Heart left ventricle (tissue), 13 donors: Measurements from ENCODE around the gene PEAK1.

ENCODE experiments used
- CTCF ChIP-seq, 12 donors: fragments of 200-600 bp; sonication (generic) in 4 of 12; IDR thresholded peaks; one replicate each; pipeline versions ENCODE4 v1.5.0 to v1.8.0; 2018 to 2022; ENCODE audit warnings: antibody characterized with exemption in 12 of 12, mild to moderate bottlenecking in 5 of 12
- POLR2A ChIP-seq, 2 donors: fragments of 450-650 bp; IDR thresholded peaks; one replicate each; pipeline ENCODE4 v1.6.1; 2017; ENCODE audit warnings: antibody characterized with exemption in 2 of 2, mild to moderate bottlenecking in 2 of 2, moderate library complexity in 2 of 2
- donor health status: ischemic (EF 13 %, LVEDD 7.1; RV severe dilation, severe dysfunction).
- donor health status: DM: no; HTN: yes; CAD: no.
- donor health status: DM: no; HTN: no; CAD: no.
- donor health status: ischemic (EF 25% LVEDD 6.9; RV normal size, moderate dysfunction).
- donor health status: ischemic (EF 25% LVEDD 5.7; RV mildly dilated, moderate dysfunction).
- donor health status: ischemic (EF 35%, LVEDD 5.7; RV mildly dilated, moderate dysfunction).
- donor health status: nonischemic (EF 11% LVEDD 7.7; RV severe dilation, severe dysfunction).
- donor health status: DM: yes; HTN: yes; CAD: no.
- donor health status: PGD.
- donor health status: ischemic (EF 29% LVEDD 5.4; RV normal size, mild dysfunction).
- donor health status: nonischemic (EF 23%, LVEDD 6.1; RV moderate dilation, normal function).

- TF ChIP-seq CTCF (IDR thresholded peaks at IDR 0.05): no peak
- TF ChIP-seq POLR2A (IDR thresholded peaks at IDR 0.05): no peak
Measured at GRCh38 chr15:77418391-77418965, 1.4 kb downstream of the PEAK1 start.
